Keratinocyte (primary cell): Measurements from ENCODE around the gene PCBP1.

Source experiments
- EZH2 ChIP-seq: IDR thresholded peaks from one replicate; pipeline ENCODE4 v1.6.1; 2012; ENCODE audit warnings: inconsistent platforms, mild to moderate bottlenecking, low read length, moderate library complexity
- TF ChIP-seq, protein P1 (sequence below), 3 experiments: IDR thresholded peaks in 1 of 3; conservative IDR thresholded peaks in 1 of 3; optimal IDR thresholded peaks in 1 of 3; 2 replicates in 2 of 3; 3 replicates in 1 of 3; pipeline versions ENCODE3 to v1.5.1; 2011; ENCODE audit warnings: low read length in 3 of 3, mild to moderate bottlenecking in 3 of 3, moderate library complexity in 2 of 3, control low read depth in 1 of 3, inconsistent platforms in 1 of 3; ENCODE audit not compliant: insufficient read depth in 2 of 3; ENCODE audit errors: extremely low read depth in 1 of 3

DNA sequence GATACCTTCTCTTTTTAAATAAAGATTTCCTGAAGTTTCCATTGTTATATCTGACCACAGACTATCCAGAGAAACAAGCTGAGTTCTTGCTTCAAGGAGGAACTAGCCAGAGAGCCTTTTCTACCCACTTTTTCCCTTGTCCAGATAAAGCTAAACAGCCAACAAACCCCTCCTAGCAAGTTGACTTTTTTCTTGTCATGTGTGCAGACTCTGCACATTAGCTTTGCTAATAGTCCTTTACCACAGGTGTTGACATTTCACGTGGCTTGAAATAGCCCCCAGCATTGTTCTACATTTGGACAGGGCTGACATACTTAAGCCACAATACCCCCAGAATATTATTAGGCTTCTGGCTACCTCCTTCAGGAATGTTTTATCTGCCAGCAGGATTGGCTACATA, 40.7 kb downstream of the PCBP1 start:
- TF ChIP-seq, protein P1, sequence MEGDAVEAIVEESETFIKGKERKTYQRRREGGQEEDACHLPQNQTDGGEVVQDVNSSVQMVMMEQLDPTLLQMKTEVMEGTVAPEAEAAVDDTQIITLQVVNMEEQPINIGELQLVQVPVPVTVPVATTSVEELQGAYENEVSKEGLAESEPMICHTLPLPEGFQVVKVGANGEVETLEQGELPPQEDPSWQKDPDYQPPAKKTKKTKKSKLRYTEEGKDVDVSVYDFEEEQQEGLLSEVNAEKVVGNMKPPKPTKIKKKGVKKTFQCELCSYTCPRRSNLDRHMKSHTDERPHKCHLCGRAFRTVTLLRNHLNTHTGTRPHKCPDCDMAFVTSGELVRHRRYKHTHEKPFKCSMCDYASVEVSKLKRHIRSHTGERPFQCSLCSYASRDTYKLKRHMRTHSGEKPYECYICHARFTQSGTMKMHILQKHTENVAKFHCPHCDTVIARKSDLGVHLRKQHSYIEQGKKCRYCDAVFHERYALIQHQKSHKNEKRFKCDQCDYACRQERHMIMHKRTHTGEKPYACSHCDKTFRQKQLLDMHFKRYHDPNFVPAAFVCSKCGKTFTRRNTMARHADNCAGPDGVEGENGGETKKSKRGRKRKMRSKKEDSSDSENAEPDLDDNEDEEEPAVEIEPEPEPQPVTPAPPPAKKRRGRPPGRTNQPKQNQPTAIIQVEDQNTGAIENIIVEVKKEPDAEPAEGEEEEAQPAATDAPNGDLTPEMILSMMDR (optimal IDR thresholded peaks at IDR 0.05 in 1 of 3, IDR thresholded peaks at IDR 0.05 in 1 of 3, conservative IDR thresholded peaks at IDR 0.05 in 1 of 3; ENCODE audit: extremely low read depth in 1 of 3, insufficient read depth in 2 of 3, low read length in 3 of 3): no peak
- TF ChIP-seq EZH2: no peak
